Measurements from ENCODE around the gene PCIF1. TPM values are rescaled to one million over a fixed set of nuclear protein-coding genes. Genes with fewer than 3 reads are reported as not detected.
"Not testable (repeated sequence)": the region's sequence is repeated elsewhere in the genome, so short reads cannot be mapped to it uniquely, and the experiment has no call there.

Gene PCIF1
- total RNA-seq, 1 donor from 2014 or later, result 22.4 TPM

DNA sequence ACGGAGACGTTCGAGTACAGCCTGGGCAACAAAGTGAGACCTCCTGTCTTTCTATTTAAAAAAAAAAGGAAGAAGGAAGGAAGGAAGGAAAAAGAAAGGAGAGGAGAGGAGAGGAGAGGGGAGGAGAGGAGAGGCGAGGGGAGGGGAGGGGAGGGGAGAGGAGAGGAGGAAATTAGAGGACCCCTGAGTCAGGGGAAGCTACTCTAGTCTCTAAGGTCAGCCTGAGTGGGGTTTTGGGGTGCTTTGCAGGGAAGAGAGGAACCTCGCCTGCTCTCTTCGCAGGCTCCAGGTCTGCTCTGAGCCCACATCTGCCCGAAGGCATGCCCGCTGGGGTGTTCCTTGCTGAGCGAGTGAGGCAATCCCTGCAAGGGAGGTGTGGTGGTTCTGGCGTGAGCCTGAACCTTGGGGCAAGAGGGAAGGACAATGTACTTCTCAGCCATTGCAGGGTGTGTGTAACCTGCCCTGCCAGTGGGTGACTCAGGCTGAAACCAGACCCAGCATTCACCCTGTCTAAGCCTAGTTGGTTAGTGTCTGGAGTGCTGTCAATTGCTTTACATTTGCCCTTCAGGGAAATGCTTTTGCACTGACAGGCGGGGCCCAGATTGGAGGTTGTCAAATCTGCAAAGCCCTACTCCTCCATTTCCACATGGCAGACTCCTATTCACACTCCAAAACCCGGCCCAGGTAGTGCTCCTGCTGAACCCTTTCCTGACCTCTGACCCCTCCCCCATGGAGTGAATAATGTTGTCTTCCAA lies 58.9 kb downstream of the PCIF1 start:
- peak; percentile 65 for DNase-seq (ENCODE audit: low read depth)
- peaks cover 2% of the 10 kb centered on the region for H3K27me3 ChIP-seq (ENCODE audit: control insufficient read depth, insufficient read depth, low read length)
- H3K4me3 ChIP-seq (ENCODE audit: low read depth, low read length), result no peak overlapping the region
- no peaks in the 10 kb centered on the region for H3K36me3 ChIP-seq (ENCODE audit: control insufficient read depth, insufficient read depth, low read length)
- TF ChIP-seq, protein P1, sequence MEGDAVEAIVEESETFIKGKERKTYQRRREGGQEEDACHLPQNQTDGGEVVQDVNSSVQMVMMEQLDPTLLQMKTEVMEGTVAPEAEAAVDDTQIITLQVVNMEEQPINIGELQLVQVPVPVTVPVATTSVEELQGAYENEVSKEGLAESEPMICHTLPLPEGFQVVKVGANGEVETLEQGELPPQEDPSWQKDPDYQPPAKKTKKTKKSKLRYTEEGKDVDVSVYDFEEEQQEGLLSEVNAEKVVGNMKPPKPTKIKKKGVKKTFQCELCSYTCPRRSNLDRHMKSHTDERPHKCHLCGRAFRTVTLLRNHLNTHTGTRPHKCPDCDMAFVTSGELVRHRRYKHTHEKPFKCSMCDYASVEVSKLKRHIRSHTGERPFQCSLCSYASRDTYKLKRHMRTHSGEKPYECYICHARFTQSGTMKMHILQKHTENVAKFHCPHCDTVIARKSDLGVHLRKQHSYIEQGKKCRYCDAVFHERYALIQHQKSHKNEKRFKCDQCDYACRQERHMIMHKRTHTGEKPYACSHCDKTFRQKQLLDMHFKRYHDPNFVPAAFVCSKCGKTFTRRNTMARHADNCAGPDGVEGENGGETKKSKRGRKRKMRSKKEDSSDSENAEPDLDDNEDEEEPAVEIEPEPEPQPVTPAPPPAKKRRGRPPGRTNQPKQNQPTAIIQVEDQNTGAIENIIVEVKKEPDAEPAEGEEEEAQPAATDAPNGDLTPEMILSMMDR (IDR thresholded peaks at IDR 0.05; ENCODE audit: insufficient read depth, low read length, poor library complexity, severe bottlenecking), result no peak

GRCh38 chr20:45994761-45995493 lies 60.4 kb downstream of the PCIF1 start:
- TF ChIP-seq, protein P1 (IDR thresholded peaks at IDR 0.05; ENCODE audit: insufficient read depth, low read length, poor library complexity, severe bottlenecking), result no peak
- DNase-seq (ENCODE audit: low read depth), result no peak
- Histone ChIP-seq H3K4me3 (ENCODE audit: low read depth, low read length) (no peak overlapping the region), H3K27me3 (ENCODE audit: control insufficient read depth, insufficient read depth, low read length) (peaks cover 2% of the 10 kb centered on the region), H3K36me3 (ENCODE audit: control insufficient read depth, insufficient read depth, low read length) (no peaks in the 10 kb centered on the region)

GRCh38 chr20:45995495-45996097 lies 61.1 kb downstream of the PCIF1 start:
- not testable (repeated sequence) for H3K4me3 ChIP-seq (ENCODE audit: low read depth, low read length); H3K27me3 ChIP-seq (ENCODE audit: control insufficient read depth, insufficient read depth, low read length); H3K36me3 ChIP-seq (ENCODE audit: control insufficient read depth, insufficient read depth, low read length); DNase-seq (ENCODE audit: low read depth)

DNA sequence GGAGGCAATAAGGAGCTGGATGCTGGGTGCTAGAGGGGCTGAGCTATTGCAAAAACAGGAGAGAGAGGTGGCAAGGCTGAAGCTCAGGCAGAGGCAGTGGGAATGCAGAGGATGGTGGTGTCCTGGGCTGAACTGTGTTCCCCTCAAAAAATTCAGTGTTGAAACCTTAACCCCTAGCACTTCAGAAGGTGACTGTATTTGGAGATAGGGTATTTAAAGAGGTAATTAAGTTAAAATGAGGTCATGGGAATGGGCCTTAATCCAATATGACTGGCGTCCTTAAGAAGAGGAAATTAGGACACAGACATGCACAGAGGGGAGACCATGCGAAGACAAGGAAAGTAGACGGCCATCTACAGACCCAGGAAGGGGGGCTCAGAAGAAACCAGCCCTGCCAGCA lies 62.7 kb downstream of the PCIF1 start:
- peaks cover 5% of the 10 kb centered on the region for H3K27me3 ChIP-seq (ENCODE audit: control insufficient read depth, insufficient read depth, low read length)
- no peaks in the 10 kb centered on the region for H3K36me3 ChIP-seq (ENCODE audit: control insufficient read depth, insufficient read depth, low read length)
- no peak for DNase-seq (ENCODE audit: low read depth)
- TF ChIP-seq, protein P1 (IDR thresholded peaks at IDR 0.05; ENCODE audit: insufficient read depth, low read length, poor library complexity, severe bottlenecking), result no peak
- no peak overlapping the region for H3K4me3 ChIP-seq (ENCODE audit: low read depth, low read length)

Other genes with a start within 250 kb of the PCIF1 start
- not detected in 2 replicates for gene WFDC13, start 232.6 kb upstream of the PCIF1 start, total RNA-seq
- not detected in 2 replicates for gene WFDC10B, start 229.7 kb upstream of the PCIF1 start, total RNA-seq
- not detected in 2 replicates for gene SPINT4, start 212.3 kb upstream of the PCIF1 start, total RNA-seq
- gene WFDC3, start 142.8 kb upstream of the PCIF1 start, total RNA-seq, result not detected in 2 replicates
- gene DNTTIP1, start 142.7 kb upstream of the PCIF1 start, total RNA-seq, result 46.7 and 48.2 TPM in 2 replicates
- 25.9 and 31.3 TPM in 2 replicates for gene UBE2C, start 122.0 kb upstream of the PCIF1 start, total RNA-seq
- gene TNNC2, start 107.4 kb upstream of the PCIF1 start, total RNA-seq, result not detected in 2 replicates
- 24.7 and 28.4 TPM in 2 replicates for gene SNX21, start 100.9 kb upstream of the PCIF1 start, total RNA-seq
- gene ACOT8, start 77.3 kb upstream of the PCIF1 start, total RNA-seq, result 35.3 and 38.7 TPM in 2 replicates
- gene ZSWIM3, start 77.1 kb upstream of the PCIF1 start, total RNA-seq, result 3.8 and 4.7 TPM in 2 replicates
- gene ZSWIM1, start 53.5 kb upstream of the PCIF1 start, total RNA-seq, result 12.7 and 16.2 TPM in 2 replicates
- gene SPATA25, start 47.1 kb upstream of the PCIF1 start, total RNA-seq, result 0.21 and 0.25 TPM in 2 replicates
- gene NEURL2, start 43.5 kb upstream of the PCIF1 start, total RNA-seq, result 7.9 and 9.0 TPM in 2 replicates
- gene CTSA, start 43.3 kb upstream of the PCIF1 start, total RNA-seq, result 136 and 192 TPM in 2 replicates
- 55.8 and 71.1 TPM in 2 replicates for gene PLTP, start 22.5 kb upstream of the PCIF1 start, total RNA-seq
- gene ZNF335, start 37.5 kb downstream of the PCIF1 start, total RNA-seq, result 20.3 and 26.7 TPM in 2 replicates
- gene MMP9, start 74.2 kb downstream of the PCIF1 start, total RNA-seq, result 33.8 and 39.5 TPM in 2 replicates
- 1.3 TPM in 1 of 2 replicates, not detected in the other for gene SLC12A5, start 94.5 kb downstream of the PCIF1 start, total RNA-seq
- 30.5 and 31.4 TPM in 2 replicates for gene NCOA5, start 155.3 kb downstream of the PCIF1 start, total RNA-seq
- gene CD40, start 183.6 kb downstream of the PCIF1 start, total RNA-seq, result 57.6 and 58.3 TPM in 2 replicates

All from kidney epithelial cell (primary cell).